IMR-90 (cell line): ENCODE results near the gene DDX42.
"Not testable (repeated sequence)": the region's sequence is repeated elsewhere in the genome, so short reads cannot be mapped to it uniquely, and the experiment has no call there.

Source experiments
- CHD1 ChIP-seq: IDR thresholded peaks from 2 replicates; pipeline ENCODE4 v1.6.1; 2012; ENCODE audit warnings: low read depth, low read length, improper control_type of control experiment
- MXI1 ChIP-seq: IDR thresholded peaks from 2 replicates; pipeline ENCODE4 v1.6.1; 2012; ENCODE audit warnings: low read depth, mild to moderate bottlenecking, low read length, moderate library complexity, borderline replicate concordance
- POLR2A ChIP-seq: IDR thresholded peaks from 2 replicates; pipeline ENCODE4 v1.6.1; 2012; ENCODE audit warnings: mild to moderate bottlenecking, low read depth, low read length
- SMC3 ChIP-seq: fragments of 150-350 bp; IDR thresholded peaks from 2 replicates; pipeline ENCODE4 v1.6.1; 2016; ENCODE audit warnings: low read depth, mild to moderate bottlenecking, antibody characterized with exemption, low read length, moderate library complexity
- TF ChIP-seq, protein P1 (sequence below): conservative IDR thresholded peaks from 2 replicates; pipeline ENCODE4 v1.5.1; 2012; ENCODE audit warnings: mild to moderate bottlenecking, low read depth, low read length, improper control_type of control experiment
- TF ChIP-seq, protein P2 (sequence below): fragments of 150-350 bp; IDR thresholded peaks from 2 replicates; pipeline ENCODE4 v1.6.1; 2017; ENCODE audit warnings: mild to moderate bottlenecking, antibody characterized with exemption, low read length, low read depth

DNA sequence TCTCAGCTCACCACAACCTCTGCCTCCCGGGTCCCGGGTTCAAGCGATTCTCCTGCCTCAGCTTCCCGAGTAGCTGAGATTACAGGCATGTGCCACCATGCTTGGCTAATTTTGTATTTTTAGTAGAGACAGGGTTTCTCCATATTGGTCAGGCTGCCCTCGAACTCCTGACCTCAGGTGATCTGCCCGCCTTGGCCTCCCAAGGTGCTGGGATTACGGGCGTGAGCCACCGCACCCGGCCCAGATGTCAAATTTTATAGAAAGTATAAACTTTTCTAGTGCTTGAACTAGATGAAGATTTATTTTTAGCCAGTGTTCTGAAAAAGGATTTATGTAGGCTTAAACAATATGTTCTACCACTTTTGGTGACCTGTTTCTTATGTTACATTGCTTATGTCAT, 22.4 kb downstream of the DDX42 start:
- TF ChIP-seq, protein P1, sequence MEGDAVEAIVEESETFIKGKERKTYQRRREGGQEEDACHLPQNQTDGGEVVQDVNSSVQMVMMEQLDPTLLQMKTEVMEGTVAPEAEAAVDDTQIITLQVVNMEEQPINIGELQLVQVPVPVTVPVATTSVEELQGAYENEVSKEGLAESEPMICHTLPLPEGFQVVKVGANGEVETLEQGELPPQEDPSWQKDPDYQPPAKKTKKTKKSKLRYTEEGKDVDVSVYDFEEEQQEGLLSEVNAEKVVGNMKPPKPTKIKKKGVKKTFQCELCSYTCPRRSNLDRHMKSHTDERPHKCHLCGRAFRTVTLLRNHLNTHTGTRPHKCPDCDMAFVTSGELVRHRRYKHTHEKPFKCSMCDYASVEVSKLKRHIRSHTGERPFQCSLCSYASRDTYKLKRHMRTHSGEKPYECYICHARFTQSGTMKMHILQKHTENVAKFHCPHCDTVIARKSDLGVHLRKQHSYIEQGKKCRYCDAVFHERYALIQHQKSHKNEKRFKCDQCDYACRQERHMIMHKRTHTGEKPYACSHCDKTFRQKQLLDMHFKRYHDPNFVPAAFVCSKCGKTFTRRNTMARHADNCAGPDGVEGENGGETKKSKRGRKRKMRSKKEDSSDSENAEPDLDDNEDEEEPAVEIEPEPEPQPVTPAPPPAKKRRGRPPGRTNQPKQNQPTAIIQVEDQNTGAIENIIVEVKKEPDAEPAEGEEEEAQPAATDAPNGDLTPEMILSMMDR = not testable (repeated sequence)
- not testable (repeated sequence) for TF ChIP-seq MXI1, POLR2A, SMC3, CHD1
- TF ChIP-seq, protein P2, sequence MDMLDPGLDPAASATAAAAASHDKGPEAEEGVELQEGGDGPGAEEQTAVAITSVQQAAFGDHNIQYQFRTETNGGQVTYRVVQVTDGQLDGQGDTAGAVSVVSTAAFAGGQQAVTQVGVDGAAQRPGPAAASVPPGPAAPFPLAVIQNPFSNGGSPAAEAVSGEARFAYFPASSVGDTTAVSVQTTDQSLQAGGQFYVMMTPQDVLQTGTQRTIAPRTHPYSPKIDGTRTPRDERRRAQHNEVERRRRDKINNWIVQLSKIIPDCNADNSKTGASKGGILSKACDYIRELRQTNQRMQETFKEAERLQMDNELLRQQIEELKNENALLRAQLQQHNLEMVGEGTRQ = not testable (repeated sequence)
